A549 (cell line): Measurements from ENCODE around the gene CACNA2D4. TPM values are rescaled to one million over a fixed set of nuclear protein-coding genes. Genes with fewer than 3 reads are reported as not detected.

Experiments
- ATAC-seq, 2 experiments: fragments of 200-7000 bp in 1 of 2; fragments of >200 bp in 1 of 2; cut with Nextera tagmentation in 1 of 2; cut with Tn5 transposase in 1 of 2; 3 replicates each; pipeline versions ENCODE4 v1.8.0 to v1.9.1; 2018 to 2020; ENCODE audit warnings: mild to moderate bottlenecking in 1 of 2, moderate library complexity in 1 of 2
- CTCF ChIA-PET: fragments of 300-600 bp; sonication (Branson Sonifier 250); formaldehyde crosslinking; extraction: SDS; loops from one replicate; lab custom pipeline; 2021; ENCODE audit warnings: antibody characterized with exemption, inconsistent platforms; lab: Yijun Ruan, JAX
- POLR2A ChIA-PET: fragments of 350-600 bp; formaldehyde crosslinking; extraction: SDS; loops from one replicate; lab custom pipeline; 2021; ENCODE audit warnings: antibody characterized with exemption, inconsistent platforms; lab: Yijun Ruan, JAX
- DNase-seq, 2 experiments: peaks; one replicate each; pipeline versions ENCODE4 v3.0.0 to v3.0.0-alpha.2; 2011 to 2016; ENCODE audit warnings: low read depth in 1 of 2, low spot score in 1 of 2
- FAIRE-seq: peaks from 2 replicates; lab custom pipeline; 2011; peaks lifted over from hg19 to GRCh38; lab: Jason Lieb, UNC
- H3K27ac ChIP-seq, 2 experiments: fragments of >200 bp; sonication (Bioruptor Twin); formaldehyde crosslinking; 3 replicates each; pipeline ENCODE4 v1.5.1; 2016 to 2017
- H3K4me1 ChIP-seq: fragments of >200 bp; sonication (Bioruptor Twin); formaldehyde crosslinking; 3 replicates; pipeline ENCODE4 v1.6.1; 2016
- H3K4me2 ChIP-seq: fragments of >200 bp; sonication (Bioruptor Twin); formaldehyde crosslinking; 3 replicates; pipeline ENCODE4 v1.6.1; 2016
- H3K4me3 ChIP-seq: fragments of >200 bp; sonication (Bioruptor Twin); formaldehyde crosslinking; 3 replicates; pipeline ENCODE4 v1.5.1; 2016
- H3K9me3 ChIP-seq: fragments of >200 bp; sonication (Bioruptor Twin); formaldehyde crosslinking; 3 replicates; pipeline ENCODE4 v1.6.1; 2016
- CEBPB ChIP-seq, 2 experiments: fragments of >200 bp in 1 of 2; sonication (Bioruptor Twin) in 1 of 2; formaldehyde crosslinking in 1 of 2; IDR thresholded peaks; 2 replicates each; pipeline ENCODE4 v1.6.1; 2012 to 2016
- EHF ChIP-seq: fragments of 250-450 bp; sonication (Bioruptor Pico); IDR thresholded peaks from 2 replicates; pipeline ENCODE4 v1.5.0; 2020; ENCODE audit warnings: mild to moderate bottlenecking
- EHMT2 ChIP-seq: fragments of 200-600 bp; sonication (generic); IDR thresholded peaks from 2 replicates; pipeline ENCODE4 v1.6.1; 2016; ENCODE audit warnings: antibody characterized with exemption, low read depth, mild to moderate bottlenecking, moderate library complexity
- EP300 ChIP-seq, 2 experiments: fragments of >200 bp; sonication (Bioruptor Twin); formaldehyde crosslinking; IDR thresholded peaks; 2 replicates in 1 of 2; 3 replicates in 1 of 2; pipeline ENCODE4 v1.6.1; 2016 to 2017
- ESRRA ChIP-seq: fragments of 150-350 bp; IDR thresholded peaks from 2 replicates; pipeline ENCODE4 v1.6.1; 2014; ENCODE audit warnings: mild to moderate bottlenecking, low read length, borderline replicate concordance
- GATA3 ChIP-seq: IDR thresholded peaks from 2 replicates; pipeline ENCODE4 v1.6.1; 2012; ENCODE audit warnings: borderline replicate concordance
- HOXA7 ChIP-seq: fragments of 250-450 bp; sonication (Bioruptor Pico); IDR thresholded peaks from 2 replicates; pipeline ENCODE4 v1.5.0; 2020; ENCODE audit warnings: mild to moderate bottlenecking, moderate library complexity
- HOXB5 ChIP-seq: fragments of 250-450 bp; sonication (Bioruptor Pico); IDR thresholded peaks from 2 replicates; pipeline ENCODE4 v1.5.0; 2020; ENCODE audit warnings: mild to moderate bottlenecking, moderate library complexity
- JUNB ChIP-seq: fragments of >200 bp; sonication (Bioruptor Twin); formaldehyde crosslinking; IDR thresholded peaks from 2 replicates; pipeline ENCODE4 v1.6.1; 2016
- KDM1A ChIP-seq: fragments of 200-600 bp; sonication (generic); IDR thresholded peaks from 2 replicates; pipeline ENCODE4 v1.6.1; 2016; ENCODE audit warnings: low read depth, mild to moderate bottlenecking
- NPAS2 ChIP-seq: fragments of 250-450 bp; sonication (Bioruptor Pico); IDR thresholded peaks from 2 replicates; pipeline ENCODE4 v1.8.0; 2022; ENCODE audit warnings: mild to moderate bottlenecking, moderate library complexity, borderline replicate concordance
- PHF8 ChIP-seq: fragments of 200-600 bp; sonication (generic); IDR thresholded peaks from 2 replicates; pipeline ENCODE4 v1.6.1; 2016; ENCODE audit warnings: low read depth, mild to moderate bottlenecking, antibody characterized with exemption, moderate library complexity, borderline replicate concordance
- RAD21 ChIP-seq, 2 experiments: fragments of >200 bp in 1 of 2; sonication (Bioruptor Twin) in 1 of 2; formaldehyde crosslinking in 1 of 2; IDR thresholded peaks in 1 of 2; conservative IDR thresholded peaks in 1 of 2; 2 replicates in 1 of 2; 3 replicates in 1 of 2; pipeline ENCODE4 v1.6.1; 2012 to 2018; ENCODE audit warnings: inconsistent platforms in 1 of 2
- RARB ChIP-seq: fragments of 250-450 bp; sonication (Bioruptor Pico); IDR thresholded peaks from 2 replicates; pipeline ENCODE4 v1.8.0; 2021; ENCODE audit warnings: mild to moderate bottlenecking, moderate library complexity
- SMC3 ChIP-seq: fragments of >200 bp; sonication (Bioruptor Twin); formaldehyde crosslinking; IDR thresholded peaks from 3 replicates; pipeline ENCODE4 v1.6.1; 2018; ENCODE audit warnings: inconsistent platforms
- TP53 ChIP-seq: fragments of 250-450 bp; sonication (Bioruptor Pico); IDR thresholded peaks from 2 replicates; pipeline ENCODE4 v1.5.0; 2021; ENCODE audit warnings: mild to moderate bottlenecking, moderate library complexity
- ZC3H11A ChIP-seq: fragments of 450-650 bp; IDR thresholded peaks from 2 replicates; pipeline ENCODE4 v1.6.1; 2014; ENCODE audit warnings: antibody characterized with exemption, mild to moderate bottlenecking
- ZFP36 ChIP-seq: fragments of 450-650 bp; IDR thresholded peaks from 2 replicates; pipeline ENCODE4 v1.6.1; 2014; ENCODE audit warnings: borderline replicate concordance; ENCODE audit not compliant: partially characterized antibody
- WGBS: methylation state at CpG from one replicate; pipeline ENCODE4 v1.1.6; 2017; ENCODE audit errors: missing lambda C conversion rate; 5-methylcytosine and 5-hydroxymethylcytosine counted together
- polyA plus RNA-seq, 4 experiments: library from polyadenylated mRNA; depleted of rRNA in 3 of 4; stranded (reverse); fragments of >200 nt; fragmentation: RNase III in 1 of 4; extraction: RNeasy Plus Mini Kit Qiagen cat#74134 plus additional on column Dnase treatment in 1 of 4; gene quantifications; 2 replicates in 3 of 4; 3 replicates in 1 of 4; pipeline ENCODE4 v1.2.3, GENCODE V29; 2011 to 2017
- TF ChIP-seq, protein P1 (sequence below): fragments of 250-450 bp; sonication (Bioruptor Pico); IDR thresholded peaks from 2 replicates; pipeline ENCODE4 v1.5.0; 2020; ENCODE audit warnings: low read depth, mild to moderate bottlenecking, moderate library complexity
- TF ChIP-seq, protein P2 (sequence below): fragments of >200 bp; sonication (Bioruptor Twin); formaldehyde crosslinking; IDR thresholded peaks from 3 replicates; pipeline ENCODE4 v1.5.1; 2016
- TF ChIP-seq, protein P3 (sequence below): IDR thresholded peaks from 2 replicates; pipeline ENCODE4 v1.6.1; 2012
- TF ChIP-seq, protein P4 (sequence below): fragments of >200 bp; sonication (Bioruptor Twin); formaldehyde crosslinking; IDR thresholded peaks from 2 replicates; pipeline ENCODE4 v1.6.1; 2016

The CACNA2D4 gene
- polyA plus RNA-seq, 2 of the 4 experiments (the other 2 are of a cell fraction), result not detected

DNA sequence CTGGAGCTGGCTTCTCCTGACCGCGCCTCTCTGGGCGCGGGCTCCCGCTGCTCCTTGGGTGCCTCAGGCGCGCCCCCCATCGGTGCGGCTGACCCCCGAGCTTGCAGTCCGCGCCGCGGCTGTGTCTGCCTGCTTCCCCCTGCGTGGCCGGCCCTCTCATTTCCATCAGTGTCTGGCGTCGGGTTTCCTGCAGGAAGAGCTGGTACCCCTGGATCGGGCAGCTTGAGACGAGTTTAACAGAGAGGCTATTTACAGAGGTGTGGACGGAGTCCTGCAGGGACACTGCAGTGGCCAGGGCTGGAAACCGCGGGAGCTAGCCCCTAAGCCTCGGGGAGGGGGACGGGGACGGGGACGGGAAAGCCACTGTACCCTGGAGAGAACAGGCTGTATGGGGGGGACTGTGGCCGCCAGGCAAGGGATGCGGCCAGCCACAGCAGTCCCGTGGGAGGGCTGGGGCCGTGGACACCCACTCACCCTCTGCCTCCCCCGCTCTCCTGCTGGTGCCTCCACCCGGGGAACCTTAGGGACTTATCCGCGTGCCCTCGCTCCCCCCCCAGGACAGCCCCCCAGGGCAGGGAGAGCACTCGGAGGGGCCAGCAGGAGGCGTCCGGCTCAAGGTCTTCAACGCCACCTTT, 3.7 kb upstream of the CACNA2D4 start:
- Histone ChIP-seq H3K4me1 (no peaks in the 10 kb centered on the region), H3K27ac (no peak overlapping the region), H3K4me3 (no peak overlapping the region), H3K4me2 (no peak overlapping the region), H3K9me3 (no peaks in the 10 kb centered on the region)
- ChIA-PET CTCF (interaction anchor here (0.5 to 1.3 kb wide), 3 partner anchors 18 to 792 kb away, joined by 3 to 5 read pairs (median 4); no protein-coding TSS in a partner anchor), POLR2A (no interaction called here)
- TF ChIP-seq ZC3H11A (no peak), PHF8 (no peak), HOXA7 (CRISPR knock-in tag) (no peak), EHMT2 (no peak), CEBPB (IDR thresholded peaks at IDR 0.05) (no peak), HOXB5 (CRISPR knock-in tag) (no peak), NPAS2 (no peak), RARB (CRISPR knock-in tag) (no peak), ZFP36 (no peak), KDM1A (no peak), JUNB (no peak), EP300 (IDR thresholded peaks at IDR 0.05) (no peak), TP53 (CRISPR knock-in tag) (no peak), RAD21 (conservative IDR thresholded peaks at IDR 0.05 in 1 of 2, IDR thresholded peaks at IDR 0.05 in 1 of 2) (no peak), ESRRA (no peak), EHF (CRISPR knock-in tag) (no peak)
- TF ChIP-seq, protein P1, sequence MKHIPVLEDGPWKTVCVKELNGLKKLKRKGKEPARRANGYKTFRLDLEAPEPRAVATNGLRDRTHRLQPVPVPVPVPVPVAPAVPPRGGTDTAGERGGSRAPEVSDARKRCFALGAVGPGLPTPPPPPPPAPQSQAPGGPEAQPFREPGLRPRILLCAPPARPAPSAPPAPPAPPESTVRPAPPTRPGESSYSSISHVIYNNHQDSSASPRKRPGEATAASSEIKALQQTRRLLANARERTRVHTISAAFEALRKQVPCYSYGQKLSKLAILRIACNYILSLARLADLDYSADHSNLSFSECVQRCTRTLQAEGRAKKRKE, result no peak
- TF ChIP-seq, protein P2, sequence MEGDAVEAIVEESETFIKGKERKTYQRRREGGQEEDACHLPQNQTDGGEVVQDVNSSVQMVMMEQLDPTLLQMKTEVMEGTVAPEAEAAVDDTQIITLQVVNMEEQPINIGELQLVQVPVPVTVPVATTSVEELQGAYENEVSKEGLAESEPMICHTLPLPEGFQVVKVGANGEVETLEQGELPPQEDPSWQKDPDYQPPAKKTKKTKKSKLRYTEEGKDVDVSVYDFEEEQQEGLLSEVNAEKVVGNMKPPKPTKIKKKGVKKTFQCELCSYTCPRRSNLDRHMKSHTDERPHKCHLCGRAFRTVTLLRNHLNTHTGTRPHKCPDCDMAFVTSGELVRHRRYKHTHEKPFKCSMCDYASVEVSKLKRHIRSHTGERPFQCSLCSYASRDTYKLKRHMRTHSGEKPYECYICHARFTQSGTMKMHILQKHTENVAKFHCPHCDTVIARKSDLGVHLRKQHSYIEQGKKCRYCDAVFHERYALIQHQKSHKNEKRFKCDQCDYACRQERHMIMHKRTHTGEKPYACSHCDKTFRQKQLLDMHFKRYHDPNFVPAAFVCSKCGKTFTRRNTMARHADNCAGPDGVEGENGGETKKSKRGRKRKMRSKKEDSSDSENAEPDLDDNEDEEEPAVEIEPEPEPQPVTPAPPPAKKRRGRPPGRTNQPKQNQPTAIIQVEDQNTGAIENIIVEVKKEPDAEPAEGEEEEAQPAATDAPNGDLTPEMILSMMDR, result no peak
- TF ChIP-seq, protein P3, sequence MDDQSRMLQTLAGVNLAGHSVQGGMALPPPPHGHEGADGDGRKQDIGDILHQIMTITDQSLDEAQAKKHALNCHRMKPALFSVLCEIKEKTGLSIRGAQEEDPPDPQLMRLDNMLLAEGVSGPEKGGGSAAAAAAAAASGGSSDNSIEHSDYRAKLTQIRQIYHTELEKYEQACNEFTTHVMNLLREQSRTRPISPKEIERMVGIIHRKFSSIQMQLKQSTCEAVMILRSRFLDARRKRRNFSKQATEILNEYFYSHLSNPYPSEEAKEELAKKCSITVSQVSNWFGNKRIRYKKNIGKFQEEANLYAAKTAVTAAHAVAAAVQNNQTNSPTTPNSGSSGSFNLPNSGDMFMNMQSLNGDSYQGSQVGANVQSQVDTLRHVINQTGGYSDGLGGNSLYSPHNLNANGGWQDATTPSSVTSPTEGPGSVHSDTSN, result no peak
- ATAC-seq (no peak), FAIRE-seq (no peak), DNase-seq (no peak)
- WGBS, result 83% methylated on average over 29 of the region's 40 CpGs

DNA sequence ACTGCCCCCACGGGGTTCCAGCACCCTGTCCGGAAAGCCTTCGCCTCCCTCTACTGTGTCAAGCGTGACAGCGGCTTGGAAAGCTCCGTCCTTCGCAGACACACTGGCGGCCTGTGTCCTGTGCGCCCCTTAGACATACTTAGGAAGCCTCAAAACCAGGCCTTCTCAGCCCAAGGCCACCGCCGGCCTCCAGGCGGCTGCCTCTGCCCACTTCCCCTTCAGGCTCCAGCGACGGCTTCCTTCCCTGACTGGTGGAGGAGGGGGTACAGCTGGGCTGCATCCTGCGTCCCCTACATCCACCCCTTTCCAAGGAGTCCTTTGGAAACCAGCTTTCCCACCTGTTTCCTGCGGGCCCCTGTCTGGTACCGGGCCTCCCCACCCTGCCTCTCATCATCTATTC, 2.5 kb upstream of the CACNA2D4 start:
- no peak for FAIRE-seq
- no peak overlapping the region for H3K4me3 ChIP-seq
- CTCF ChIA-PET, result interaction anchor here (1.4 kb wide), 1 partner anchor 19 kb away, joined by 5 read pairs; no protein-coding TSS in a partner anchor
- TF ChIP-seq SMC3, result no peak
- TF ChIP-seq HOXA7 (CRISPR knock-in tag), result no peak
- TF ChIP-seq, protein P4, sequence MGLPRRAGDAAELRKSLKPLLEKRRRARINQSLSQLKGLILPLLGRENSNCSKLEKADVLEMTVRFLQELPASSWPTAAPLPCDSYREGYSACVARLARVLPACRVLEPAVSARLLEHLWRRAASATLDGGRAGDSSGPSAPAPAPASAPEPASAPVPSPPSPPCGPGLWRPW, result no peak
- no peak for TF ChIP-seq GATA3
- TF ChIP-seq, protein P1, result no peak
- H3K27ac ChIP-seq, result no peak overlapping the region
- no peak overlapping the region for H3K4me2 ChIP-seq
- ATAC-seq, result no peak
- POLR2A ChIA-PET, result no interaction called here
- DNase-seq, result no peak
- 78% methylated on average over 17 of the region's 17 CpGs for WGBS
- H3K9me3 ChIP-seq, result no peaks in the 10 kb centered on the region
- no peaks in the 10 kb centered on the region for H3K4me1 ChIP-seq
